Vagina (tissue), 2 donors: Measurements from ENCODE around the gene GOLT1A. TPM values are rescaled to one million over a fixed set of nuclear protein-coding genes. Genes with fewer than 3 reads are reported as not detected.

ENCODE experiments used
- DNase-seq, 2 donors: peaks; one replicate each; pipeline ENCODE4 v3.0.0-alpha.2; 2017; ENCODE audit errors: extremely low spot score in 2 of 2
- H3K27ac ChIP-seq: fragments of 200-600 bp; sonication (generic); one replicate; pipeline ENCODE4 v1.5.1; 2019
- H3K27me3 ChIP-seq: fragments of 200-600 bp; sonication (generic); one replicate; pipeline ENCODE4 v1.5.1; 2019
- H3K36me3 ChIP-seq, 2 donors: fragments of 200-600 bp; sonication (generic); one replicate each; pipeline ENCODE4 v1.5.1; 2017 to 2019
- H3K4me1 ChIP-seq: fragments of 200-600 bp; sonication (generic); one replicate; pipeline ENCODE4 v1.5.1; 2019
- H3K4me3 ChIP-seq, 2 donors: fragments of 200-600 bp; sonication (generic); 1 replicate in 1 of 2; 2 replicates in 1 of 2; pipeline ENCODE4 v1.5.1; 2016 to 2019
- H3K9me3 ChIP-seq: fragments of 200-600 bp; sonication (generic); one replicate; pipeline ENCODE4 v1.5.1; 2019
- CTCF ChIP-seq, 3 experiments: fragments of 450-650 bp in 2 of 3; fragments of 200-600 bp in 1 of 3; sonication (generic) in 1 of 3; IDR thresholded peaks; one replicate each; pipeline ENCODE4 v1.5.1; 2017 to 2019; ENCODE audit warnings: antibody characterized with exemption in 3 of 3, mild to moderate bottlenecking in 2 of 3, moderate library complexity in 2 of 3
- POLR2A ChIP-seq, 2 donors: fragments of 450-650 bp; IDR thresholded peaks; one replicate each; pipeline ENCODE4 v1.6.1; 2017; ENCODE audit warnings: antibody characterized with exemption in 2 of 2, mild to moderate bottlenecking in 2 of 2, moderate library complexity in 2 of 2
- POLR2AphosphoS5 ChIP-seq, 2 donors: sonication (generic); formaldehyde crosslinking; IDR thresholded peaks; one replicate each; pipeline ENCODE4 v1.9.0; 2017; ENCODE audit warnings: antibody characterized with exemption in 2 of 2, mild to moderate bottlenecking in 2 of 2, low read depth in 1 of 2; ENCODE audit not compliant: insufficient read depth in 1 of 2
- intact Hi-C: fragments of 100-400 bp; cut with DNase I; formaldehyde crosslinking; loops from one replicate; pipeline ENCODE4 v1.15.1; 2023
- total RNA-seq: library from RNA; depleted of rRNA; stranded (reverse); fragments of >200 nt; gene quantifications from one replicate; pipeline ENCODE4 v1.2.3, GENCODE V29; 2016

Gene GOLT1A
- total RNA-seq, 1 donor from 2014 or later = not detected

- Histone ChIP-seq H3K36me3 (no peaks in the 10 kb centered on the region), H3K9me3 (no peaks in the 10 kb centered on the region), H3K27ac (no peak overlapping the region), H3K4me1 (no peaks in the 10 kb centered on the region), H3K4me3 (no peak overlapping the region), H3K27me3 (no peaks in the 10 kb centered on the region)
- intact Hi-C loops = loop anchor here (5.0 kb wide), 1 partner anchor 100 kb away; no protein-coding TSS in a partner anchor
- TF ChIP-seq POLR2AphosphoS5 (IDR thresholded peaks at IDR 0.05; ENCODE audit: insufficient read depth in 1 of 2, low read depth in 1 of 2) (no peak), POLR2A (IDR thresholded peaks at IDR 0.05) (no peak), CTCF (IDR thresholded peaks at IDR 0.05) (no peak)
- no peak for DNase-seq
These were observed 48.1 kb upstream of the GOLT1A start for GRCh38 chr1:204261746-204262505.

- no peak for DNase-seq
- Histone ChIP-seq H3K4me1 (no peaks in the 10 kb centered on the region), H3K4me3 (no peak overlapping the region), H3K36me3 (no peaks in the 10 kb centered on the region), H3K27ac (no peak overlapping the region), H3K9me3 (no peaks in the 10 kb centered on the region), H3K27me3 (no peaks in the 10 kb centered on the region)
- intact Hi-C loops = loop anchor here (5.0 kb wide), 1 partner anchor 101 kb away; no protein-coding TSS in a partner anchor
- TF ChIP-seq POLR2A (IDR thresholded peaks at IDR 0.05) = no peak
- TF ChIP-seq POLR2AphosphoS5 (IDR thresholded peaks at IDR 0.05; ENCODE audit: insufficient read depth in 1 of 2, low read depth in 1 of 2) = no peak
- TF ChIP-seq CTCF (IDR thresholded peaks at IDR 0.05) = no peak
These were observed 47.5 kb upstream of the GOLT1A start for GRCh38 chr1:204261266-204261665.

GRCh38 chr1:204260601-204261197, 46.9 kb upstream of the GOLT1A start:
- H3K4me3 ChIP-seq = no peak overlapping the region
- intact Hi-C loops = loop anchor here (5.0 kb wide), 1 partner anchor 102 kb away; no protein-coding TSS in a partner anchor

GRCh38 chr1:204259782-204260181, 46.0 kb upstream of the GOLT1A start:
- intact Hi-C loops = loop anchor here (5.0 kb wide), 1 partner anchor 103 kb away; no protein-coding TSS in a partner anchor
- Histone ChIP-seq H3K36me3 (no peaks in the 10 kb centered on the region), H3K4me3 (no peak overlapping the region), H3K27ac (no peak overlapping the region), H3K9me3 (no peaks in the 10 kb centered on the region), H3K27me3 (no peaks in the 10 kb centered on the region), H3K4me1 (no peaks in the 10 kb centered on the region)
- TF ChIP-seq POLR2A (IDR thresholded peaks at IDR 0.05) (no peak), CTCF (IDR thresholded peaks at IDR 0.05) (no peak), POLR2AphosphoS5 (IDR thresholded peaks at IDR 0.05; ENCODE audit: insufficient read depth in 1 of 2, low read depth in 1 of 2) (no peak)
- DNase-seq = no peak

More at GRCh38 chr1:204260601-204261197, 46.9 kb upstream of the GOLT1A start:
- DNase-seq = no peak
- Histone ChIP-seq H3K9me3 (no peaks in the 10 kb centered on the region), H3K27ac (no peak overlapping the region), H3K27me3 (no peaks in the 10 kb centered on the region), H3K4me1 (no peaks in the 10 kb centered on the region), H3K36me3 (no peaks in the 10 kb centered on the region)
- TF ChIP-seq POLR2AphosphoS5 (IDR thresholded peaks at IDR 0.05; ENCODE audit: insufficient read depth in 1 of 2, low read depth in 1 of 2) (no peak), POLR2A (IDR thresholded peaks at IDR 0.05) (no peak), CTCF (IDR thresholded peaks at IDR 0.05) (no peak)

- no peaks in the 10 kb centered on the region for H3K9me3 ChIP-seq
- H3K27ac ChIP-seq = no peak overlapping the region
- intact Hi-C loops = no loop called here
- no peaks in the 10 kb centered on the region for H3K36me3 ChIP-seq
- no peaks in the 10 kb centered on the region for H3K4me1 ChIP-seq
- no peaks in the 10 kb centered on the region for H3K27me3 ChIP-seq
- DNase-seq = no peak
- TF ChIP-seq CTCF (IDR thresholded peaks at IDR 0.05) (no peak), POLR2AphosphoS5 (IDR thresholded peaks at IDR 0.05; ENCODE audit: insufficient read depth in 1 of 2, low read depth in 1 of 2) (no peak), POLR2A (IDR thresholded peaks at IDR 0.05) (no peak)
- no peak overlapping the region for H3K4me3 ChIP-seq
These were observed 45.4 kb upstream of the GOLT1A start for GRCh38 chr1:204259196-204259595.
